Adrenal gland (tissue), 5 donors: ENCODE results near the gene KIF25.

Source experiments
- POLR2A ChIP-seq, 2 donors: fragments of 450-650 bp; IDR thresholded peaks; one replicate each; pipeline ENCODE4 v1.6.1; 2017; ENCODE audit warnings: antibody characterized with exemption in 2 of 2, mild to moderate bottlenecking in 2 of 2, moderate library complexity in 1 of 2
- TF ChIP-seq, protein P1 (sequence below), 6 experiments: fragments of 450-650 bp in 4 of 6; fragments of 200-600 bp in 2 of 6; sonication (generic) in 1 of 6; IDR thresholded peaks; 1 replicate in 5 of 6; 2 replicates in 1 of 6; pipeline versions ENCODE4 v1.5.1 to v1.8.0; 2016 to 2021; ENCODE audit warnings: antibody characterized with exemption in 6 of 6, mild to moderate bottlenecking in 2 of 6, moderate library complexity in 1 of 6
- donor health status: DM: no; HTN: no; CAD: no.

GRCh38 chr6:168075787-168076202 lies 78.3 kb downstream of the KIF25 start:
- TF ChIP-seq, protein P1, sequence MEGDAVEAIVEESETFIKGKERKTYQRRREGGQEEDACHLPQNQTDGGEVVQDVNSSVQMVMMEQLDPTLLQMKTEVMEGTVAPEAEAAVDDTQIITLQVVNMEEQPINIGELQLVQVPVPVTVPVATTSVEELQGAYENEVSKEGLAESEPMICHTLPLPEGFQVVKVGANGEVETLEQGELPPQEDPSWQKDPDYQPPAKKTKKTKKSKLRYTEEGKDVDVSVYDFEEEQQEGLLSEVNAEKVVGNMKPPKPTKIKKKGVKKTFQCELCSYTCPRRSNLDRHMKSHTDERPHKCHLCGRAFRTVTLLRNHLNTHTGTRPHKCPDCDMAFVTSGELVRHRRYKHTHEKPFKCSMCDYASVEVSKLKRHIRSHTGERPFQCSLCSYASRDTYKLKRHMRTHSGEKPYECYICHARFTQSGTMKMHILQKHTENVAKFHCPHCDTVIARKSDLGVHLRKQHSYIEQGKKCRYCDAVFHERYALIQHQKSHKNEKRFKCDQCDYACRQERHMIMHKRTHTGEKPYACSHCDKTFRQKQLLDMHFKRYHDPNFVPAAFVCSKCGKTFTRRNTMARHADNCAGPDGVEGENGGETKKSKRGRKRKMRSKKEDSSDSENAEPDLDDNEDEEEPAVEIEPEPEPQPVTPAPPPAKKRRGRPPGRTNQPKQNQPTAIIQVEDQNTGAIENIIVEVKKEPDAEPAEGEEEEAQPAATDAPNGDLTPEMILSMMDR (IDR thresholded peaks at IDR 0.05), result no peak
- no peak for TF ChIP-seq POLR2A (IDR thresholded peaks at IDR 0.05)
